ENCODE measurements around the gene RUFY4. TPM values are rescaled to one million over a fixed set of nuclear protein-coding genes. Genes with fewer than 3 reads are reported as not detected.
"Not testable (repeated sequence)": the region's sequence is repeated elsewhere in the genome, so short reads cannot be mapped to it uniquely, and the experiment has no call there.

The RUFY4 gene
- total RNA-seq, 3 donors from 2014 or later: 2.8 TPM; not detected in 2

DNA sequence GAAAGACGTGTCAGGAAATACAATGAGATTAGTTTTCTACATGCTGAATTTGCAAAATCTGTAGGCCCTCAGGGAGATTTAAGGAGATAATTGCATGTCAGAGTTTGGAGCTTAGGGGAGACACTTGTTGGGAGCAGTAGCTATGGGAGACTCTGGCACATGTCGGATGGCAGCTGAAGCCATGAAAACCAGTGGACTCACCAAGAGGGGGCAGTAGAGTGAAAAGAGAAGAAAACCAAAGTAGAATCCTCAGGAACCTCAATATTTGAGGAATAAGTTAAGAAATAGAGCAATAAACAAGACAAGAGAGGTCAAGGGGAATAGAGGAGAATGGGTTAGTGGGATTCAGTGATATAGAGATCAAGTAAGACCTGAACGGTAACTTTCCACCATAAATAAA lies 24.8 kb downstream of the RUFY4 start:
- TF ChIP-seq POLR2AphosphoS5 (IDR thresholded peaks at IDR 0.05) (no peak), POLR2A (IDR thresholded peaks at IDR 0.05) (no peak)
- TF ChIP-seq, protein P1, sequence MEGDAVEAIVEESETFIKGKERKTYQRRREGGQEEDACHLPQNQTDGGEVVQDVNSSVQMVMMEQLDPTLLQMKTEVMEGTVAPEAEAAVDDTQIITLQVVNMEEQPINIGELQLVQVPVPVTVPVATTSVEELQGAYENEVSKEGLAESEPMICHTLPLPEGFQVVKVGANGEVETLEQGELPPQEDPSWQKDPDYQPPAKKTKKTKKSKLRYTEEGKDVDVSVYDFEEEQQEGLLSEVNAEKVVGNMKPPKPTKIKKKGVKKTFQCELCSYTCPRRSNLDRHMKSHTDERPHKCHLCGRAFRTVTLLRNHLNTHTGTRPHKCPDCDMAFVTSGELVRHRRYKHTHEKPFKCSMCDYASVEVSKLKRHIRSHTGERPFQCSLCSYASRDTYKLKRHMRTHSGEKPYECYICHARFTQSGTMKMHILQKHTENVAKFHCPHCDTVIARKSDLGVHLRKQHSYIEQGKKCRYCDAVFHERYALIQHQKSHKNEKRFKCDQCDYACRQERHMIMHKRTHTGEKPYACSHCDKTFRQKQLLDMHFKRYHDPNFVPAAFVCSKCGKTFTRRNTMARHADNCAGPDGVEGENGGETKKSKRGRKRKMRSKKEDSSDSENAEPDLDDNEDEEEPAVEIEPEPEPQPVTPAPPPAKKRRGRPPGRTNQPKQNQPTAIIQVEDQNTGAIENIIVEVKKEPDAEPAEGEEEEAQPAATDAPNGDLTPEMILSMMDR (IDR thresholded peaks at IDR 0.05): no peak

DNA sequence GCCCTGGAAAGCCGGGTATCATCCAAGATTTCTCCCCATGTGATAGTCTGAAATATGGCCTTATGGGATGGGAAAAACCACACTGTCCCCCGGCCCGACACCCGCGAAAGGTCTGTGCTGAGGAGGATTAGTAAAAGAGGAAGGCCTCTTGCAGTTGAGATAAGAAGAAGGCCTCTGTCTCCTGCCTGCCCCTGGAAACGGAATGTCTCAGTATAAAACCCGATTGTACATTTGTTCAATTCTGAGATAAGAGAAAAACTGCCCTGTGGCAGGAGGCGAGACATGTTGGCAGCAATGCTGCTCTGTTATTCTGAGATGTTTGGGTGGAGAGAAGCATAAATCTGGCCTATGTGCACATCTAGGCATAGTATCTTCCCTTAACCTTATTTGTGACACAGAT lies 26.8 kb downstream of the RUFY4 start:
- Histone ChIP-seq H3K9me3 (no peaks in the 10 kb centered on the region), H3K27ac (no peak overlapping the region), H3K4me3 (no peak overlapping the region), H3K4me1 (no peaks in the 10 kb centered on the region), H3K36me3 (no peaks in the 10 kb centered on the region), H3K27me3 (peaks cover 0 to 6% of the 10 kb centered on the region in 2 donors)
- intact Hi-C loops (cut with DNase I; ENCODE audit: low total_unique reads): no loop called here
- DNase-seq (ENCODE audit: low spot score in 2 of 2): no peak
- no peak for TF ChIP-seq POLR2A (IDR thresholded peaks at IDR 0.05)
- TF ChIP-seq, protein P1 (IDR thresholded peaks at IDR 0.05): no peak
- TF ChIP-seq POLR2AphosphoS5 (IDR thresholded peaks at IDR 0.05): no peak

More for the DNA sequence above, 24.8 kb downstream of the RUFY4 start:
- DNase-seq (ENCODE audit: low spot score in 2 of 2): no peak
- Histone ChIP-seq H3K4me3 (no peak overlapping the region), H3K9me3 (no peaks in the 10 kb centered on the region), H3K27ac (no peak overlapping the region), H3K36me3 (no peaks in the 10 kb centered on the region), H3K4me1 (no peaks in the 10 kb centered on the region), H3K27me3 (peaks cover 0 to 6% of the 10 kb centered on the region in 2 donors)
- intact Hi-C loops (cut with DNase I; ENCODE audit: low total_unique reads): no loop called here

DNA sequence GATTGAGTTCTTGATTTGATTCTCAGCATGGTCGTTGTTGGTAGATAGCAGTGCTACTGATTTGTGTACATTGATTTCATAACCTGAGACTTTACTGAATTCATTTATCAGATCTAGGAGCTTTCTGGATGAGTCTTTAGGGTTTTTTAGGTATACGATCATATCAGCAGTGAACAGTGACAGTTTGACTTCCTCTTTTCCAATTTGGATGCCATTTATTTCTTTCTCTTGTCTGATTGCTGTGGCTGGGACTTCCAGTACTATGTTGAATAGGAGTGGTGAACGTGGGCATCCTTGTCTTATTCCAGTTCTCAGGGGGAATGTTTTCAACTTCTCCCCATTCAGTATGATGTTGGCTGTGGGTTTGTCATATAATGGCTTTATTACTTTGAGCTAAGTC lies 28.9 kb downstream of the RUFY4 start:
- H3K9me3 ChIP-seq: no peaks in the 10 kb centered on the region
- no peak overlapping the region for H3K4me3 ChIP-seq
- no peak for TF ChIP-seq POLR2AphosphoS5 (IDR thresholded peaks at IDR 0.05)
- no peak for TF ChIP-seq POLR2A (IDR thresholded peaks at IDR 0.05)
- TF ChIP-seq, protein P1 (IDR thresholded peaks at IDR 0.05): no peak
- H3K27me3 ChIP-seq: no peaks in the 10 kb centered on the region
- H3K36me3 ChIP-seq: no peaks in the 10 kb centered on the region
- H3K4me1 ChIP-seq: no peaks in the 10 kb centered on the region
- no peak for DNase-seq (ENCODE audit: low spot score in 2 of 2)
- intact Hi-C loops (cut with DNase I; ENCODE audit: low total_unique reads): no loop called here
- no peak overlapping the region for H3K27ac ChIP-seq

DNA sequence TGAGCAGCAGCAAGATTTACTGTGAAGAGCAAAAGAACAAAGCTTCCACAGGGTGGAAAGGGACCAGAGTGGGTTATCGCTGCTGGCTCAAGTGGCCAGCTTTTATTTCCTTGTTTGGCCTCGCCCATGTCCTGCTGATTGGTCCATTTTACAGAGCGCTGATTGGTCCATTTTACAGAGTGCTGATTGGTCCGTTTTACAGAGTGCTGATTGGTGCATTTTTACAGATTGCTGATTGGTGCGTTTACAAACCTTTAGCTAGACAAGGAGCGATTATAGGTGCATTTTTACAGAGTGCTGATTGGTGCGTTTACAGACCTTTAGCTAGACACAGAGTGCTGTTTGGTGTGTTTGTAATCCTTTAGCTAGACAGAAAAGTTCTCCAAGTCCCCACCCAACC lies 39.8 kb downstream of the RUFY4 start:
- H3K27me3 ChIP-seq; DNase-seq (ENCODE audit: low spot score in 2 of 2); H3K4me1 ChIP-seq; H3K27ac ChIP-seq; intact Hi-C loops (cut with DNase I; ENCODE audit: low total_unique reads); H3K36me3 ChIP-seq; H3K9me3 ChIP-seq; H3K4me3 ChIP-seq: not testable (repeated sequence)

DNA sequence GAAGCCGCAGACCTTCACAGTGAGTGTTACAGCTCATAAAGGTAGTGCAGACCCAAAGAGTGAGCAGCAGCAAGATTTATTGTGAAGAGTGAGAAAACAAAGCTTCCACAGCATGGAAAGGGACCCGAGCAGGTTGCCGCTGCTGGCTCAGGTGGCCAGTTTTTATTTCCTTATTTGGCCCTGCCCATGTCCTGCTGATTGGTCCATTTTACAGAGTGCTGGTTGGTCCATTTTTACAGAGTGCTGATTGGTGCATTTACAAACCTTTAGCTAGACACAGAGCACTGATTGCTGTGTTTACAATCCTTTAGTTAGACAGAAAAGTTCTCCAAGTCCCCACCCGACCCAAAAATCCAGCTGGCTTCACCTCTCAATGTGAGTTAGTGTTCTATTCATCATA lies 52.7 kb downstream of the RUFY4 start:
- not testable (repeated sequence) for H3K27ac ChIP-seq; H3K4me1 ChIP-seq; H3K4me3 ChIP-seq; H3K36me3 ChIP-seq; H3K27me3 ChIP-seq; DNase-seq (ENCODE audit: low spot score in 2 of 2)
- intact Hi-C loops (cut with DNase I; ENCODE audit: low total_unique reads): loop anchor here (2.0 kb wide), 1 partner anchor 51 kb away; no protein-coding TSS in a partner anchor
- peaks cover 24 to 32% of the 10 kb centered on the region in 2 donors for H3K9me3 ChIP-seq

DNA sequence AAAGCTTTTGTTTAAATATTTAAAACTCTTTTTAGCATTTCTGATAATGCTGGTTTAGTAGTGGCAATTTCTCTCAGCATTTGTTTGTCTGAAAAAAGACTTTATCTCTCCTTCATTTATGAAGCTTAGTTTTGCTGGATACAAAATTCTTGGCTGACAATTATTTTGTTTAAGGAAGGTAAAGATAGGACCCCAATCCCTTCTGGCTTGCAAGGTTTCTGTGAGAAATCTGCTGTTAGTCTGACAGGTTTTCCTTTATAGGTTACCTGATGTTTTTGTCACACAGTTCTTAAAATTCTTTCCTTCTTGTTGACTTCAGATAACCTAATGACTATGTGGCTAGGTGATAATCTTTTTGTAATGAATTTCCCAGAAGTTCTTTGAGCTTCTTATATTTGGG lies 53.2 kb downstream of the RUFY4 start:
- intact Hi-C loops (cut with DNase I; ENCODE audit: low total_unique reads): loop anchor here (2.0 kb wide), 1 partner anchor 51 kb away; no protein-coding TSS in a partner anchor
- not testable (repeated sequence) for DNase-seq (ENCODE audit: low spot score in 2 of 2); H3K36me3 ChIP-seq; H3K27me3 ChIP-seq; H3K4me1 ChIP-seq; H3K27ac ChIP-seq; H3K4me3 ChIP-seq
- peaks cover 19 to 27% of the 10 kb centered on the region in 2 donors for H3K9me3 ChIP-seq

DNA sequence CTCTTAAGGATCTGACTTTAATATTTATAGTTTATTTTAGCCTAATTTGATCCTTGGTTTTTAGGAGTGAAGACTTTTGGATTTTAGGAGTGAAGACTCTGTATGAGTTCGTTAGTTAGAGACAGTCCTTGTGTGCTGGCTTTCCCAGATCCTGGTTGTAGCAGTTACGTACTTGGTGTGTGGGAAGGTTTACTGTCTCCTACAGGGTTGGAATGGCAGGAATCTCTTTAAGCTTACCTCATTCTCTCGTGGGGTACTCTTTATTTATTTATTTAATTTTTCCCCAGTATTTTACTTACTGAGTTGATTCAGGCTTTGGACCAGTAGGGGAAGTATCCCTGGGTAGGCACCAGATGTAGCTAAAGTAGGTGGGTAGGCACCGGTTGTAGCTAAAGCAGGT lies 54.9 kb downstream of the RUFY4 start:
- TF ChIP-seq POLR2A (IDR thresholded peaks at IDR 0.05) (no peak), POLR2AphosphoS5 (IDR thresholded peaks at IDR 0.05) (no peak)
- TF ChIP-seq, protein P1 (IDR thresholded peaks at IDR 0.05): no peak
- no peak for DNase-seq (ENCODE audit: low spot score in 2 of 2)
- intact Hi-C loops (cut with DNase I; ENCODE audit: low total_unique reads): loop anchor here (2.0 kb wide), 1 partner anchor 53 kb away; no protein-coding TSS in a partner anchor

More for the DNA sequence above, 54.9 kb downstream of the RUFY4 start:
- H3K4me1 ChIP-seq: no peaks in the 10 kb centered on the region
- no peak overlapping the region for H3K4me3 ChIP-seq
- H3K9me3 ChIP-seq: peaks cover 14 to 23% of the 10 kb centered on the region in 2 donors
- H3K27me3 ChIP-seq: no peaks in the 10 kb centered on the region
- no peaks in the 10 kb centered on the region for H3K36me3 ChIP-seq
- no peak overlapping the region for H3K27ac ChIP-seq
